BE2C (cell line): ENCODE measurements around the gene HSD17B14.
"Not testable (repeated sequence)": the region's sequence is repeated elsewhere in the genome, so short reads cannot be mapped to it uniquely, and the experiment has no call there.

Source experiments
- DNase-seq: peaks from one replicate; pipeline ENCODE4 v3.0.0-alpha.2; 2020
- H3K27me3 ChIP-seq: fragments of 250-450 bp; sonication (Bioruptor Pico); 2 replicates; pipeline ENCODE4 v1.5.1; 2020; ENCODE audit warnings: mild to moderate bottlenecking
- H3K36me3 ChIP-seq: fragments of 250-450 bp; sonication (Bioruptor Pico); 2 replicates; pipeline ENCODE4 v1.5.1; 2020; ENCODE audit warnings: mild to moderate bottlenecking
- H3K4me1 ChIP-seq: fragments of 250-450 bp; sonication (Bioruptor Pico); 2 replicates; pipeline ENCODE4 v1.5.1; 2020
- H3K4me3 ChIP-seq: 2 replicates; pipeline ENCODE4 v1.5.1; 2011; ENCODE audit warnings: low read depth, low read length
- H3K9me3 ChIP-seq: fragments of 250-450 bp; sonication (Bioruptor Pico); 2 replicates; pipeline ENCODE4 v1.5.1; 2020
- TF ChIP-seq, protein P1 (sequence below): IDR thresholded peaks from 2 replicates; pipeline ENCODE4 v1.5.1; 2012; ENCODE audit warnings: mild to moderate bottlenecking, low read depth, low read length

HSD17B14 gene

DNA sequence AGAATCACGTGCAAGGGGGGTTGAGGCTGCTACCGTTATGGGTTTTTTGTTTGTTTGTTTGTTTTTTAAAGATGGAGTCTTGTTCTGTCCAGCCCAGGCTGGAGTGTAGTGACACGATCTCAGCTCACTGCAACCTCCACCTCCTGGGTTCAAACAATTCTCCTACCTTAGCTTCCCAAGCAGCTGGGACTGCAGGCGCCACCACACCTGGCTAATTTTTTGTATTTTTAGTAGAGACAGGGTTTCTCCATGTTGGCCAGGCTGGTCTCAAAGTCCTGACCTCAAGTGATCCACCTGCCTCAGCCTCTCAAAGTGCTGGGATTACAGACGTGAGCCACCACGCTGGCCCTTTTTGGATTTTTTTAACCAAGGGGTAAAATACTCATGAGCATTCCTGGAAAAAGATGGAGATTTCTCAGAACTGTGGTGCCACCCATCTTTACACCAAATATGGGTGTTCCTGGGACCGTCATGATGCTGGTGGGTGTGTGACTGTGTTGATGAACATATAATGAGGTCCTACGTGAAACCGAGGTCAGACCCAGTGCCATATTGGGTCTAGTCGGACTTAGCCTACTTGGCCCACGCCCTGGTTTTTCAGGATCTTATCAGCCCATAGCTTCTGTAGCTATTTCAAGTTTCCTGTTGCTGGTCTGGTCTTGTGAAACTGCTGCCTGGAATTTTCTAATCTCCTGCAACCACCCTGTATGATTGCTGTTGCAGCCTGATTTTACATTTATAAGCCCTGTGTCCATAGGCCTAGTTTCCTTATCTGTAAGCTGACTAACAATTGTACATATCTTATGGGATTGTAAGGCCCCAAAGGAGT is 42.1 kb upstream of the HSD17B14 start:
- DNase-seq: no peak
- no peak overlapping the region for H3K4me3 ChIP-seq
- peaks cover 7% of the 10 kb centered on the region for H3K4me1 ChIP-seq
- TF ChIP-seq, protein P1, sequence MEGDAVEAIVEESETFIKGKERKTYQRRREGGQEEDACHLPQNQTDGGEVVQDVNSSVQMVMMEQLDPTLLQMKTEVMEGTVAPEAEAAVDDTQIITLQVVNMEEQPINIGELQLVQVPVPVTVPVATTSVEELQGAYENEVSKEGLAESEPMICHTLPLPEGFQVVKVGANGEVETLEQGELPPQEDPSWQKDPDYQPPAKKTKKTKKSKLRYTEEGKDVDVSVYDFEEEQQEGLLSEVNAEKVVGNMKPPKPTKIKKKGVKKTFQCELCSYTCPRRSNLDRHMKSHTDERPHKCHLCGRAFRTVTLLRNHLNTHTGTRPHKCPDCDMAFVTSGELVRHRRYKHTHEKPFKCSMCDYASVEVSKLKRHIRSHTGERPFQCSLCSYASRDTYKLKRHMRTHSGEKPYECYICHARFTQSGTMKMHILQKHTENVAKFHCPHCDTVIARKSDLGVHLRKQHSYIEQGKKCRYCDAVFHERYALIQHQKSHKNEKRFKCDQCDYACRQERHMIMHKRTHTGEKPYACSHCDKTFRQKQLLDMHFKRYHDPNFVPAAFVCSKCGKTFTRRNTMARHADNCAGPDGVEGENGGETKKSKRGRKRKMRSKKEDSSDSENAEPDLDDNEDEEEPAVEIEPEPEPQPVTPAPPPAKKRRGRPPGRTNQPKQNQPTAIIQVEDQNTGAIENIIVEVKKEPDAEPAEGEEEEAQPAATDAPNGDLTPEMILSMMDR: no peak
- no peaks in the 10 kb centered on the region; the same call in 1 of the 2 replicates for H3K36me3 ChIP-seq
- no peaks in the 10 kb centered on the region for H3K27me3 ChIP-seq
- no peaks in the 10 kb centered on the region for H3K9me3 ChIP-seq

DNA sequence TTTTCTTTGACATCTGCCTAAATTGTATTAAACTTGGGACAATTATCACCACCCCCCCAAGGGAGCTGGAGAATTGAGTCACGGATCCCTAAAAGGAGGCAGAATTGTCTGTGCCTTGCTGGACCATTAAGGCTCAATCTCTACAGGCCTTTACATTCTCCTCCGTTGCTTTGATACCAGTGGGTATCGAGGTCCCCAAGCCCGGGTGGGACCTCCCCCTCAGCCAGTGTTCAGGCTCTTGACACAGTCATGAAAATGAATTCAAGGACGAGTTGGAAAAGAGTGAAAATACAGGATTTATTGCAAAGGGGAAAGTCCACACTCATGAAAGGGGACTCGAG is 41.5 kb upstream of the HSD17B14 start:
- Histone ChIP-seq H3K9me3 (no peaks in the 10 kb centered on the region), H3K4me3 (no peak overlapping the region), H3K4me1 (peaks cover 11% of the 10 kb centered on the region), H3K27me3 (no peaks in the 10 kb centered on the region), H3K36me3 (no peaks in the 10 kb centered on the region; the same call in 1 of the 2 replicates)
- DNase-seq: no peak
- TF ChIP-seq, protein P1: no peak

DNA sequence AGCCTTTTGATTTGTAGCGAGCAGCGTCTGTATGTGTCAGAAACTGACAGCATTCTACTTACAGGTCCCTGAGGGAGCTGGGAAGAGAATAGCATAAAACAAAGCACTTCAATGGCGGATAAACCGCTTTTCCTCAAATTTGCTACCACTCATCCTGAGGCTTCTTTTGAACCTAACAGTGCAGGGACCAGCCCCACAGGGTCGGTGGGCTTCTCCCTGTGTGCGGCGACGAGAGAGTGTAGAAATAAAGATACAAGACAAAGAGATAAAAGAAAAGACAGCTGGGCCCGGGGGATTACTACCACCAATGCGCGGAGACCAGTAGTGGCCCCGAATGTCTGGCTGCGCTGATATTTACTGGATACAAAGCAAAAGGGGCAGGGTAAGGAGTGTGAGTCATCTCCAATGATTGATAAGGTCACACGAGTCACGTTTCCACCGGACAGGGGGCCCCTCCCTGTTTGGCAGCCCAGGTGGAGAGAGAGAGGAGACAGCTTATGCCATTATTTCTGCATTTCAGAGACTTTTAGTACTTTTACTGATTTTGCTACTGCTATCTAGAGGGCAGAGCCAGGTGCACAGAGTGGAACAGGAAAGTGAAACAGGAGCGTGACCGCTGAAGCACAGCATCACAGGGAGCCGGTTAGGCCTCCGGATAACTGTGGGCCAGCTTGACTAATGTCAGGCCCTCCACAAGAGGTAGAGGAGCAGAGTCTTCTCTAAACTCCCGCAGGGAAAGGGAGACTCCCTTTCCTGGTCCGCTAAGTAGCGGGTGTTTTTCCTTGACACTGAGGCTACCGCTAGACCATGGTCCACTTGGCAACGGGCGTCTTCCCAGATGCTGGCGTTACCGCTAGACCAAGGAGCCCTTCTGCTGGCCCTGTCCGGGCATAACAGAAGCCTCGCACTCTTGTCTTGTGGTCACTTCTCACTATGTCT is 40.0 kb upstream of the HSD17B14 start:
- not testable (repeated sequence) for H3K36me3 ChIP-seq, H3K9me3 ChIP-seq, H3K27me3 ChIP-seq
- peak; percentile 56 for DNase-seq
- peak overlapping the region; percentile 88 for H3K4me3 ChIP-seq
- peaks cover 11% of the 10 kb centered on the region for H3K4me1 ChIP-seq

DNA sequence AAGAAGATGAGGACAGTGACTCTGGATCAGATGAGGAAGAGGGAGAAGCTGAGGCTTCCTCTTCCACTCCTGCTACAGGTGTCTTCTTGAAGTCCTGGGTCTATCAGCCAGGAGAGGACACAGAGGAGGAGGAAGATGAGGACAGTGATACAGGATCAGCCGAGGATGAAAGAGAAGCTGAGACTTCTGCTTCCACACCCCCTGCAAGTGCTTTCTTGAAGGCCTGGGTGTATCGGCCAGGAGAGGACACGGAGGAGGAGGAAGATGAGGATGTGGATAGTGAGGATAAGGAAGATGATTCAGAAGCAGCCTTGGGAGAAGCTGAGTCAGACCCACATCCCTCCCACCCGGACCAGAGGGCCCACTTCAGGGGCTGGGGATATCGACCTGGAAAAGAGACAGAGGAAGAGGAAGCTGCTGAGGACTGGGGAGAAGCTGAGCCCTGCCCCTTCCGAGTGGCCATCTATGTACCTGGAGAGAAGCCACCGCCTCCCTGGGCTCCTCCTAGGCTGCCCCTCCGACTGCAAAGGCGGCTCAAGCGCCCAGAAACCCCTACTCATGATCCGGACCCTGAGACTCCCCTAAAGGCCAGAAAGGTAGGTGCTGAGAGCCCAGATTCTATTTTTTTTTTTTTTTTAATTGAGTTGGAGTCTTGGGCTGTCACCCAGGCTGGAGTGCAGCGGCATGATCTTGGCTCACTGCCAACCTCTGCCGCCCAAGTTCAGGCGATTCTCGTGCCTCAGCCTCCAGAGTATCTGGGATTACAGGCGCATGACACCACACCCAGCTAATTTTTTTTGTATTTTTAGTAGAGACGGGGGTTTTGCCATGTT is 38.2 kb upstream of the HSD17B14 start:
- H3K4me1 ChIP-seq: peaks cover 11% of the 10 kb centered on the region
- no peaks in the 10 kb centered on the region; the same call in 1 of the 2 replicates for H3K36me3 ChIP-seq
- TF ChIP-seq, protein P1: no peak
- peak; percentile 54 for DNase-seq
- H3K27me3 ChIP-seq: no peaks in the 10 kb centered on the region
- H3K4me3 ChIP-seq: peak overlapping the region; percentile 88
- H3K9me3 ChIP-seq: no peaks in the 10 kb centered on the region

DNA sequence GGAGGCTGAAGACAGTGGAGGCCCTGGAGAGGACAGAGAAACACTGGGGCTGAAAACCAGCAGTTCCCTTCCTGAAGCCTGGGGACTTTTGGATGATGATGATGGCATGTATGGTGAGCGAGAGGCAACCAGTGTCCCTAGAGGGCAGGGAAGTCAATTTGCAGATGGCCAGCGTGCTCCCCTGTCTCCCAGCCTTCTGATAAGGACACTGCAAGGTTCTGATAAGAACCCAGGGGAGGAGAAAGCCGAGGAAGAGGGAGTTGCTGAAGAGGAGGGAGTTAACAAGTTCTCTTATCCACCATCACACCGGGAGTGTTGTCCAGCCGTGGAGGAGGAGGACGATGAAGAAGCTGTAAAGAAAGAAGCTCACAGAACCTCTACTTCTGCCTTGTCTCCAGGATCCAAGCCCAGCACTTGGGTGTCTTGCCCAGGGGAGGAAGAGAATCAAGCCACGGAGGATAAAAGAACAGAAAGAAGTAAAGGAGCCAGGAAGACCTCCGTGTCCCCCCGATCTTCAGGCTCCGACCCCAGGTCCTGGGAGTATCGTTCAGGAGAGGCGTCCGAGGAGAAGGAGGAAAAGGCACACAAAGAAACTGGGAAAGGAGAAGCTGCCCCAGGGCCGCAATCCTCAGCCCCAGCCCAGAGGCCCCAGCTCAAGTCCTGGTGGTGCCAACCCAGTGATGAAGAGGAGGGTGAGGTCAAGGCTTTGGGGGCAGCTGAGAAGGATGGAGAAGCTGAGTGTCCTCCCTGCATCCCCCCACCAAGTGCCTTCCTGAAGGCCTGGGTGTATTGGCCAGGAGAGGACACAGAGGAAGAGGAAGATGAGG is 37.4 kb upstream of the HSD17B14 start:
- Histone ChIP-seq H3K27me3 (no peaks in the 10 kb centered on the region), H3K4me3 (peak overlapping the region; percentile 88), H3K4me1 (peaks cover 12% of the 10 kb centered on the region), H3K36me3 (no peaks in the 10 kb centered on the region; the same call in 1 of the 2 replicates), H3K9me3 (no peaks in the 10 kb centered on the region)
- TF ChIP-seq, protein P1: no peak
- peak; percentile 24 for DNase-seq
